Endodermal cell (in vitro differentiated cells): Measurements from ENCODE around the gene METTL23. TPM values are rescaled to one million over a fixed set of nuclear protein-coding genes. Genes with fewer than 3 reads are reported as not detected.

Source experiments
- DNase-seq: peaks from one replicate; pipeline ENCODE4 v3.0.0-alpha.2; 2017
- H3K27ac ChIP-seq: 2 replicates; pipeline ENCODE4 v1.5.1; 2013; ENCODE audit warnings: mild to moderate bottlenecking, low read depth, low read length, moderate library complexity
- H3K27me3 ChIP-seq: 2 replicates; pipeline ENCODE4 v1.6.1; 2013; ENCODE audit warnings: mild to moderate bottlenecking, low read length, moderate library complexity; ENCODE audit not compliant: insufficient read depth, control insufficient read depth, poor library complexity, severe bottlenecking
- H3K36me3 ChIP-seq: 2 replicates; pipeline ENCODE4 v1.7.0; 2013; ENCODE audit warnings: mild to moderate bottlenecking, low read length, moderate library complexity; ENCODE audit not compliant: control insufficient read depth, insufficient read depth
- H3K4me1 ChIP-seq: one replicate; pipeline ENCODE4 v1.7.0; 2013; ENCODE audit warnings: low read length; ENCODE audit not compliant: control insufficient read depth, insufficient read depth
- H3K4me3 ChIP-seq: 2 replicates; pipeline ENCODE4 v1.5.1; 2013; ENCODE audit warnings: mild to moderate bottlenecking, low read length, moderate library complexity
- H3K9ac ChIP-seq: 2 replicates; pipeline ENCODE4 v1.6.1; 2013; ENCODE audit warnings: mild to moderate bottlenecking, low read length, moderate library complexity; ENCODE audit not compliant: poor library complexity, severe bottlenecking; ENCODE audit errors: extremely low read depth
- H3K9me3 ChIP-seq: 2 replicates; pipeline ENCODE4 v1.6.1; 2013; ENCODE audit warnings: mild to moderate bottlenecking, low read length, moderate library complexity; ENCODE audit not compliant: control insufficient read depth
- H3K27ac Mint-ChIP-seq: 2 replicates; pipeline ENCODE4 v1.8.0; 2020; ENCODE audit warnings: mixed read lengths
- H3K27me3 Mint-ChIP-seq: 2 replicates; pipeline ENCODE4 v1.8.0; 2021; ENCODE audit warnings: mild to moderate bottlenecking, mixed read lengths; ENCODE audit not compliant: insufficient read depth
- H3K36me3 Mint-ChIP-seq: 2 replicates; pipeline ENCODE4 v1.8.0; 2020; ENCODE audit warnings: low read depth, mixed read lengths
- H3K4me1 Mint-ChIP-seq: 2 replicates; pipeline ENCODE4 v1.8.0; 2020; ENCODE audit warnings: mixed read lengths
- H3K4me3 Mint-ChIP-seq: 2 replicates; pipeline ENCODE4 v1.8.0; 2020; ENCODE audit warnings: mild to moderate bottlenecking, moderate library complexity, mixed read lengths
- H3K9me3 Mint-ChIP-seq: 2 replicates; pipeline ENCODE4 v1.8.0; 2020; ENCODE audit warnings: mild to moderate bottlenecking, mixed read lengths
- CTCF ChIP-seq: fragments of 200-600 bp; sonication (generic); conservative IDR thresholded peaks from 2 replicates; pipeline ENCODE4 v1.5.0; 2021; ENCODE audit warnings: antibody characterized with exemption, mild to moderate bottlenecking
- WGBS, 2 experiments: methylation state at CpG; one replicate each; pipeline versions ENCODE4 v1.1.5 to v1.1.7; 2013; ENCODE audit warnings: missing lambda C conversion rate in 2 of 2, mixed read lengths in 1 of 2; ENCODE audit not compliant: insufficient coverage in 1 of 2, insufficient read length in 1 of 2; 5-methylcytosine and 5-hydroxymethylcytosine counted together
- total RNA-seq, 2 donors: library from RNA; stranded (reverse); fragmentation: NEBNext Ultra II Directional in 1 of 2; extraction: Animal tissue kit (Norgen Biotek cat#: 25700) in 1 of 2; gene quantifications; 2 replicates in 1 of 2; 3 replicates in 1 of 2; pipeline ENCODE4 v1.2.1, GENCODE V29; 2021

Gene METTL23
- total RNA-seq, 2 donors from 2014 or later = 31.3 to 39.9 TPM

- Mint-ChIP-seq H3K27me3 (no peaks in the 10 kb centered on the region), H3K36me3 (peaks cover 44% of the 10 kb centered on the region), H3K4me3 (no peak overlapping the region), H3K4me1 (no peaks in the 10 kb centered on the region), H3K9me3 (no peaks in the 10 kb centered on the region), H3K27ac (no peak overlapping the region)
- H3K9me3 ChIP-seq = no peaks in the 10 kb centered on the region
- H3K9ac ChIP-seq = no peak overlapping the region
- no peak overlapping the region for H3K4me3 ChIP-seq
- H3K27me3 ChIP-seq = no peaks in the 10 kb centered on the region
- no peaks in the 10 kb centered on the region for H3K4me1 ChIP-seq
- 93 to 96% methylated on average over 3 to 4 of the region's 4 CpGs for WGBS, 2 experiments
- H3K36me3 ChIP-seq = peaks cover 46% of the 10 kb centered on the region
- H3K27ac ChIP-seq = no peak overlapping the region
- TF ChIP-seq CTCF = no peak
- no peak for DNase-seq
Observed at GRCh38 chr17:76752006-76752405, 25.4 kb downstream of the METTL23 start.

DNA sequence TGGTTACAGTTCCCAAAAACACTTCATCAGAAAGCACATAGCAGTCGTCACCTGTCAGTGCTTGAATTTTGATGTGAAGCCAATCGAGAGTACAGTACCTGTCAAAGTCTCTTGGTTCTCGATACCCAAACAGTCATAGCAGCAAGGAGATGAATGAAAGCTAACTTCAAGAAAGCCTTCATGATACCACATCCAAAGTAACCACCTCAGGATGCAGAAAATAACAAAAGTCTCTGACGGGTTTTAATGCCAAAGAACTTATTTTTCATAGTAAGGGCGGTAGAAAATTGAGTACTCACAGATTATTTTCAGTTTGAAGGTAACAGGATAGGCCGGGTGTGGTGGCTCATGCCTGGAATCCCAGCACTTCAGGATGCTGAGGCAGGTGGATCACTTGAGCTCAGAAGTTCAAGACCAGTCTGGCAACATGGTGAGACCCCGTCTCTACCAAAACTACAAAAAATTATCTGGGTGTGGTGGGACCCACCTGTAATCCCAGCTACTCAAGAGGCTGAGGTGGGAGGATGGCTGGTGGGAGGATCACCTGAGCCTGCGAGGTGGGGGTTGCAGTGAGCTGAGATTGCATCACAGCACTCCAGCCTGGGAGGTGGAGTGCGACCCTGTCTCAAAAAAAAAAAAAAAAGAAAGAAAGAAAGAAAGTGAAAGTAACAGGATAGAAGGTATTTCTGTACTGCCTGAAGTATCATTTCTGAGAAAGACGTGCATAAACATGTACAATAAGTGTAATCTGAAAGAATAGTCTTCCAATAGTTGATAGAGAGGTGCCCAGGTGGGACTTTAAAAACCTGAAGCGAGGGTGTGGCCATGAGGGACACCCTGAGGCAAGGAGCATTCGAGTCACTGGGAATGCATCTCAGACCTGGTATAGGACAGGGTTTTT is 26.7 kb downstream of the METTL23 start:
- Histone ChIP-seq H3K27ac (no peak overlapping the region), H3K9me3 (peaks cover 1% of the 10 kb centered on the region), H3K36me3 (peaks cover 51% of the 10 kb centered on the region), H3K4me1 (no peaks in the 10 kb centered on the region), H3K9ac (no peak overlapping the region), H3K4me3 (no peak overlapping the region), H3K27me3 (no peaks in the 10 kb centered on the region)
- Mint-ChIP-seq H3K4me3 (no peak overlapping the region), H3K27ac (no peak overlapping the region), H3K9me3 (peaks cover 3% of the 10 kb centered on the region), H3K27me3 (no peaks in the 10 kb centered on the region), H3K4me1 (no peaks in the 10 kb centered on the region), H3K36me3 (peaks cover 52% of the 10 kb centered on the region)
- no peak for DNase-seq
- 93 to 95% methylated on average over 9 to 12 of the region's 12 CpGs for WGBS, 2 experiments
- TF ChIP-seq CTCF = no peak

- H3K9ac ChIP-seq = no peak overlapping the region
- H3K36me3 Mint-ChIP-seq = peaks cover 45% of the 10 kb centered on the region
- no peak overlapping the region for H3K4me3 ChIP-seq
- H3K9me3 ChIP-seq = peaks cover 7% of the 10 kb centered on the region
- no peaks in the 10 kb centered on the region for H3K4me1 Mint-ChIP-seq
- no peak overlapping the region for H3K27ac Mint-ChIP-seq
- WGBS, 2 experiments = 97 to 100% methylated on average over 1 of the region's 2 CpGs
- no peak for TF ChIP-seq CTCF
- no peaks in the 10 kb centered on the region for H3K27me3 ChIP-seq
- no peaks in the 10 kb centered on the region for H3K27me3 Mint-ChIP-seq
- H3K9me3 Mint-ChIP-seq = peaks cover 10% of the 10 kb centered on the region
- no peaks in the 10 kb centered on the region for H3K4me1 ChIP-seq
- no peak overlapping the region for H3K27ac ChIP-seq
- no peak for DNase-seq
- H3K36me3 ChIP-seq = peaks cover 45% of the 10 kb centered on the region
- no peak overlapping the region for H3K4me3 Mint-ChIP-seq
Observed at GRCh38 chr17:76755285-76755684, 28.6 kb downstream of the METTL23 start.
